Chondrocyte (in vitro differentiated cells): Measurements from ENCODE around the gene MYO5C. TPM values are rescaled to one million over a fixed set of nuclear protein-coding genes. Genes with fewer than 3 reads are reported as not detected.

ENCODE experiments used
- DNase-seq: peaks from one replicate; pipeline ENCODE4 v3.0.0; 2021; ENCODE audit warnings: mixed read lengths, low spot score
- H3K27ac Mint-ChIP-seq: one replicate; pipeline ENCODE4 v1.8.0; 2021; ENCODE audit warnings: mild to moderate bottlenecking, moderate library complexity, mixed read lengths; ENCODE audit not compliant: unreplicated experiment
- H3K27me3 Mint-ChIP-seq: 2 replicates; pipeline ENCODE4 v1.8.0; 2021; ENCODE audit warnings: low read depth, mixed read lengths
- H3K36me3 Mint-ChIP-seq: 2 replicates; pipeline ENCODE4 v1.8.0; 2021; ENCODE audit warnings: low read depth, mixed read lengths
- H3K4me1 Mint-ChIP-seq: 2 replicates; pipeline ENCODE4 v1.8.0; 2021; ENCODE audit warnings: low read depth, mild to moderate bottlenecking, mixed read lengths
- H3K4me3 Mint-ChIP-seq: one replicate; pipeline ENCODE4 v1.8.0; 2021; ENCODE audit warnings: mild to moderate bottlenecking, moderate library complexity, mixed read lengths; ENCODE audit not compliant: unreplicated experiment
- H3K9me3 Mint-ChIP-seq: 2 replicates; pipeline ENCODE4 v1.8.0; 2021; ENCODE audit warnings: low read depth, mixed read lengths
- CTCF ChIP-seq: fragments of 200-600 bp; sonication (generic); IDR thresholded peaks from 2 replicates; pipeline ENCODE4 v1.5.0; 2021; ENCODE audit warnings: antibody characterized with exemption, mild to moderate bottlenecking, moderate library complexity
- total RNA-seq: library from RNA; stranded (reverse); gene quantifications from 3 replicates; pipeline ENCODE4 v1.2.1, GENCODE V29; 2021

The MYO5C gene
- total RNA-seq, 1 donor from 2014 or later = 1.4 TPM

DNA sequence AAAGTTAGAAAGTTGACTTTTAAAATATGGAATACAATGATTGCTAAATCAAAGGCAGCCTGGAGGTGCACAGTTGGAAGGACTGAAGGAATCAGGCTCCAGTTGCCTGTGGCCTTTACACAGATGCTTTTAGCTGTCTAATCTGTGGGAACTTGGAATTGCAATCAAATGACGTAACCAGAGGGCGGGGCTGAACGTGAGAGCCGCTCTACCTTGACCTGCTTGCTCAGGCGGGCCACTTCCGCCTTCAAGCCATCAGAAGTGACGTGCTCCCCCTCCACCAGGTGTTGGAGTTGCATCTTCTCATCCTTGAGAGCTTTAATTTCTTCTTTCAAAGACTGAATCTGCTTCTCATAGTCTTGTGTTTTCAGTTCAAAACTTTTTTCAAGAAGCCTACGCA lies 66.7 kb downstream of the MYO5C start:
- no peak overlapping the region for H3K27ac Mint-ChIP-seq
- H3K9me3 Mint-ChIP-seq = no peaks in the 10 kb centered on the region
- no peak for DNase-seq
- no peaks in the 10 kb centered on the region for H3K36me3 Mint-ChIP-seq
- TF ChIP-seq CTCF = no peak
- peaks cover 17% of the 10 kb centered on the region for H3K4me1 Mint-ChIP-seq
- H3K27me3 Mint-ChIP-seq = no peaks in the 10 kb centered on the region
- no peak overlapping the region for H3K4me3 Mint-ChIP-seq

GRCh38 chr15:52227456-52227855 lies 68.1 kb downstream of the MYO5C start:
- no peak overlapping the region for H3K4me3 Mint-ChIP-seq

DNA sequence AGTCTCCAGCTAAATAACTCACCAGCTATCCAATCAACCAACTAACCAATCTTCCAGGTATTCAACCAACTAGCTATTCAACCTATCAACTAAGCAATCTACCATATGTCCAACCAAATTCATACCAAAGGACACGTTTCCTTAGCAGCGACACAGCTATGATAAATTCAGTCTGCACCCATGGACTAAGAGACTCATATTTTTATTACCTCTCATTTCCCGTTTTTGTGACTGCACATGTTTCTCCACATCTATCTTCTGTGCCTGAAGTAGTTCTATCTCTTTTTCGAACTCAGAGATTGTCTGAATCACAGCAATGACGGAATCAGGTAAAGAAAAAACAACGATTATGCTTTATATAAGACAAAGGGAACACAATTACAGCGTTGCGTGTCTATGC lies 70.4 kb downstream of the MYO5C start:
- Mint-ChIP-seq H3K27me3 (no peaks in the 10 kb centered on the region), H3K27ac (no peak overlapping the region)

More at GRCh38 chr15:52227456-52227855, 68.1 kb downstream of the MYO5C start:
- Mint-ChIP-seq H3K4me1 (peaks cover 8% of the 10 kb centered on the region), H3K9me3 (no peaks in the 10 kb centered on the region), H3K27ac (no peak overlapping the region), H3K27me3 (no peaks in the 10 kb centered on the region), H3K36me3 (no peaks in the 10 kb centered on the region)
- TF ChIP-seq CTCF = peak; percentile 88
- no peak for DNase-seq

DNA sequence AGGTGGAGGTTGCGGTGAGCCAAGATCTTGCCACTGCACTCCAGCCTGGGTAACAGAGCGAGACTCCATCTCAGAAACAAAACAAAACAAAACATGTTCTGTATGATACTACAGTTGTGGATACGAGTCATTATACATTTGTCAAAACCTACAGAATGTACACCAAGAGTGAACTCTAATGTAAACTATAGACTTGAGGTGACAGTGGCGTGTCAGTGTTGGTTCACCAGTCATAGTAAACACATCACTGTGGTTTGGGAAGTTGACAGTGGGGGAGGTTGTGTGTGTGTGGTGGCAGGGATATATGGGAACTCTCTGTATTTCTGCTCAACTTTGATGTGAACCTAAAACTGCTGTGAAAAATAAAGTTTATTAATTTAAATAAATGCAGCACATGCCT lies 71.4 kb downstream of the MYO5C start:
- DNase-seq = no peak
- Mint-ChIP-seq H3K4me3 (no peak overlapping the region), H3K27me3 (no peaks in the 10 kb centered on the region), H3K36me3 (no peaks in the 10 kb centered on the region), H3K27ac (no peak overlapping the region), H3K9me3 (no peaks in the 10 kb centered on the region), H3K4me1 (no peaks in the 10 kb centered on the region)
- no peak for TF ChIP-seq CTCF

More for the DNA sequence above, 70.4 kb downstream of the MYO5C start:
- Mint-ChIP-seq H3K9me3 (no peaks in the 10 kb centered on the region), H3K4me1 (no peaks in the 10 kb centered on the region), H3K4me3 (no peak overlapping the region), H3K36me3 (no peaks in the 10 kb centered on the region)
- no peak for TF ChIP-seq CTCF
- no peak for DNase-seq

GRCh38 chr15:52221730-52222129 lies 73.9 kb downstream of the MYO5C start:
- H3K36me3 Mint-ChIP-seq = no peaks in the 10 kb centered on the region
- H3K4me3 Mint-ChIP-seq = no peak overlapping the region
- H3K4me1 Mint-ChIP-seq = no peaks in the 10 kb centered on the region
- TF ChIP-seq CTCF = no peak
- no peaks in the 10 kb centered on the region for H3K27me3 Mint-ChIP-seq
- no peaks in the 10 kb centered on the region for H3K9me3 Mint-ChIP-seq
- H3K27ac Mint-ChIP-seq = no peak overlapping the region
- no peak for DNase-seq
